Stimulated activated CD4-positive, alpha-beta T cell treated with anti-CD3 and anti-CD28 coated beads, TNF-alpha, amount 100 ng/mL, for 24 hours (primary cell): ENCODE measurements around the gene OCIAD1.

Experiments used
- DNase-seq, 3 experiments: peaks; one replicate each; pipeline ENCODE4 v3.0.0-alpha.2; 2020; ENCODE audit warnings: low read depth in 3 of 3

The OCIAD1 gene

GRCh38 chr4:48891028-48891619 lies 60.2 kb downstream of the OCIAD1 start:
- no peak for DNase-seq

- DNase-seq, result no peak
These were observed 66.0 kb downstream of the OCIAD1 start for GRCh38 chr4:48896845-48897244.

GRCh38 chr4:48898733-48899431 lies 68.0 kb downstream of the OCIAD1 start:
- no peak for DNase-seq

- no peak for DNase-seq
These were observed 68.5 kb downstream of the OCIAD1 start for GRCh38 chr4:48899432-48899749.

GRCh38 chr4:48899950-48900349 lies 69.1 kb downstream of the OCIAD1 start:
- no peak for DNase-seq

- DNase-seq, result no peak
These were observed 70.3 kb downstream of the OCIAD1 start for GRCh38 chr4:48901196-48901595.

- no peak for DNase-seq
These were observed 71.4 kb downstream of the OCIAD1 start for GRCh38 chr4:48902266-48902665.

GRCh38 chr4:48904101-48904500 lies 73.2 kb downstream of the OCIAD1 start:
- DNase-seq, result no peak

GRCh38 chr4:48904541-48905142 lies 73.8 kb downstream of the OCIAD1 start:
- DNase-seq, result no peak

GRCh38 chr4:48905363-48906015 lies 74.6 kb downstream of the OCIAD1 start:
- DNase-seq, result no peak

- peak; percentile 58 to 80 (median 65) for DNase-seq
These were observed 75.6 kb downstream of the OCIAD1 start, which contains the start of gene OCIAD2 for GRCh38 chr4:48906206-48907173. OCIAD2 (minus strand) TSS chr4:48906774; CDS start chr4:48904549, 2,225 bp downstream.

- no peak for DNase-seq
These were observed 77.0 kb downstream of the OCIAD1 start for GRCh38 chr4:48907706-48908477.

- DNase-seq, result no peak
These were observed 77.8 kb downstream of the OCIAD1 start for GRCh38 chr4:48908687-48909086.

GRCh38 chr4:48909697-48910096 lies 78.8 kb downstream of the OCIAD1 start:
- DNase-seq, result peak; percentile 51 to 68 (median 54)

- no peak for DNase-seq
These were observed 79.6 kb downstream of the OCIAD1 start for GRCh38 chr4:48910511-48910910.
